HG03432 (cell line): ENCODE data around the gene MT1B.

ENCODE experiments used
- ATAC-seq: cut with Tn5 transposase; IDR thresholded peaks from one replicate; pipeline ENCODE4 v1.9.1; 2021; ENCODE audit warnings: mild to moderate bottlenecking, moderate library complexity; ENCODE audit not compliant: unreplicated experiment

Gene MT1B

GRCh38 chr16:56683424-56684172 lies 31.9 kb downstream of the MT1B start:
- no peak for ATAC-seq

- ATAC-seq: no peak
Observed at GRCh38 chr16:56684256-56684925, 32.7 kb downstream of the MT1B start.

GRCh38 chr16:56684926-56685590 lies 33.4 kb downstream of the MT1B start:
- ATAC-seq: no peak

GRCh38 chr16:56686758-56687157 lies 35.1 kb downstream of the MT1B start:
- no peak for ATAC-seq

GRCh38 chr16:56688762-56689161 lies 37.1 kb downstream of the MT1B start:
- no peak for ATAC-seq

GRCh38 chr16:56689171-56689570 lies 37.5 kb downstream of the MT1B start:
- no peak for ATAC-seq

GRCh38 chr16:56690420-56691122 lies 38.9 kb downstream of the MT1B start:
- ATAC-seq: no peak

GRCh38 chr16:56691885-56692284 lies 40.2 kb downstream of the MT1B start:
- no peak for ATAC-seq

GRCh38 chr16:56695246-56695645 lies 43.6 kb downstream of the MT1B start:
- ATAC-seq: no peak

- no peak for ATAC-seq
Observed at GRCh38 chr16:56697456-56698155, 45.9 kb downstream of the MT1B start.

- no peak for ATAC-seq
Observed at GRCh38 chr16:56700195-56700594, 48.5 kb downstream of the MT1B start.

GRCh38 chr16:56700631-56701030 lies 48.9 kb downstream of the MT1B start:
- ATAC-seq: no peak

GRCh38 chr16:56701534-56701933 lies 49.8 kb downstream of the MT1B start:
- no peak for ATAC-seq
